ENCODE data around the gene MBNL1.
A peak's percentile ranks its signal among the peaks of the same experiment; 100 is the strongest.
"Not testable (repeated sequence)": the region's sequence is repeated elsewhere in the genome, so short reads cannot be mapped to it uniquely, and the experiment has no call there.

Gene MBNL1

DNA sequence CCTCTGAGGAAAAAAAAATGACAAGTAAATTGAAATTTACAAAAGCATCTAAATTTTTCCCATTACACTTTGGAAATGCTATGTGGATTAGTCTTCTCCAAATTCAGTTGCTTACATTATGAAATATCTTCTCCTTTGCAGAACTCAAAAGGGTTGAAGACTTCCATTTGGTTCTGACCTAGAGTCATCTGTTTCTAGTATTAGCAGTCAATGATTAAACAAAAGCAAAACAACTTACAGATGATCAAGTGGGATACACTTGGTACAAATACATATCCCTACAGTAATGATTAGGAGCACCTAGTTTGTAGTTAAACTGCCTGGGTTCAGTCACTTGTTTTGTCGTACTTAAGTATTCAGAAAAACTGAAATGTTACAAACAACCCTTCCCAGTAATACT is 136.2 kb downstream of the MBNL1 start:
- DNase-seq, result no peak

DNA sequence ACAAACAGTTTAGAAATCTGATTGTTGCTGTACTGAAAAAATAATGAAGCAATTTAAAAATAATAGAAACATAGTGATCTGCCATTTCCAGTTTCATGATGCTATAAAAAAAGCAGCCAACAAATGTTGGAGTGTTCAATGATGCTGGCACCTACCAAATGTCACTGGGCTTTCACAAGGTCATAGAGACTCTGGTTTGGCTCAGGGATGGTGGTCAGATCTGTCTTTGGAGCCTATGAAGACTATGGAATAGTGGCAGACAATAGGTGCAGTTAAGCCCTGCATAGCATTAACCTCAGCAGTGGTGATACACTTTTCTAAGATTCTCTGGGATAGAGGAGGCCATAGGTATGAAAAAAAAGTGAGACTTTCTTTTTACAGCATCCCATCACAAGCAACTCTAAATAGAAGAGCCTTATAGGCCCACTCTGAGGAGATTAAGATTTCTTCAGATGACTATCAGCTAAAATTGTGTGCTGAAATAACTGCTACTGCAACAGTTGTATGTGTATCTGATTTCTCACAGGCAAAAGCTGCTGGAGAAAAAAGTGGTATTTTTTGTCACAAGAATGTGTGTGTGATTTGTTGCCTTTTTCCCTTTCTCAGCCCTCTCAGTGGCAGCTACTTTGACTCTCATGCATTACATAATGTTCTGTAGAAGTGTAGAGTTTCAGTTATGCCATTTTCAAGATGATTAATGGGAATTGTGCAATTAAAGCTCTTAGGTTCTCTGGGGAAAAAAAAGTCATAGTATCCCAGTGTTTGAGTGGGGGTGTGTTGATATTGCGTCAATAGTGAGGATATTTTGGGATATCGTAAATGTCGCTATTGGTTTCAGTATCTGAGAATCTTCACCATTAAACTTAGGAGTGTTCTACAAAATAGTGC is 137.4 kb downstream of the MBNL1 start:
- peak in 1 of 14 donors; percentile 34 for DNase-seq

DNA sequence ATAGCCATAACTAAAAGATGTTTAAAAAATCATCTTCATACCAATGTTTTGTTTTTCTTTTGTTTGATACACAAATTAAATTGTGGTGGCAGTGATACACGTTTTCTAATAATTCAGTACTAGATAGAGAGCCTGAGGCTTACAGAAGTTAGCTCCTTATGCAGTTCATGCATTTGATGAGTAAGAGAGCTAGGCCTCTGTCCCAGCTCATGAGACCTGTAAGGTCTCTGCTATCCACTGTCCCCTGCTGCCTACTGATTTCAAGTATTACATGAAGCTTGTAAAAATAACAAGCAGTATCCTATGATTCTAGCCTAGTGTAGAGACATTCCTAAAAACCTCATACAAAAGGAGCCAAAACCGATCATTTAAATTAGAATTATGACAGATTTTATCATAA is 144.5 kb downstream of the MBNL1 start:
- no peak for DNase-seq

DNA sequence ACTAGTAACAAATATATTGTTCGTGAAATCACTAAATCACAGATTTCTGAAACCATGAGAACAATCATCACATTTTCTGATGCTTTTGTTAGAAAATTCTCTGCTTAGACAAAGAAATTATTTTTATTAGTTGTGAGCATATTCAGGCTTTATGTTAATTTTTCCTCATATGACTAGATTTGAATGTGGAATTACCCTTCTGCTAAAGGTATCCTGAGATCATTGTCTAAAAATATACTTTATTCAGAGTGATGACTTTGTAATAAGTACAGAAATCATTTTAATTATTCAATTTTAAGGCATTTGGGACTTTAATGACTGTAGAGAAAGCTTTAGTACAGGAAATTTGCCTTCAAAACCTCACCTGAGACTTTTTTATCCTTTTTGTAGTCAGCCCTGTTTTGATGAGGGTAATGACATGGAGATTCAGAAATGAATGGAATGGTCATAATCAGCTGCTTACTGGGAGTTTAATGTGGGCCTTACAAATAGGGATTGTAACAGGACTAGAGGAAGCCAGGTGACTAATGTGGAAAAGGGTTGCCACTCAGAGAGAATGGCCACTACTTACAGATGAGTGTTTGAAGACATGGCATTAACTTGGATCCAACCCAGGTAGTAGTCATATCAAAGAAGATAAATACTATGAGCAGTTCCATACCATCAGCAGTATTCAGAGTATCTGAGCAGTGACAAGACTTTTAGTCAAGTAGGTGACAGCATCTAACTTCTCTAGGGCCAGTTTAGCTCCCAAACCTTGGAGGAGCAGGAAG is 148.3 kb downstream of the MBNL1 start:
- no peak for DNase-seq

DNA sequence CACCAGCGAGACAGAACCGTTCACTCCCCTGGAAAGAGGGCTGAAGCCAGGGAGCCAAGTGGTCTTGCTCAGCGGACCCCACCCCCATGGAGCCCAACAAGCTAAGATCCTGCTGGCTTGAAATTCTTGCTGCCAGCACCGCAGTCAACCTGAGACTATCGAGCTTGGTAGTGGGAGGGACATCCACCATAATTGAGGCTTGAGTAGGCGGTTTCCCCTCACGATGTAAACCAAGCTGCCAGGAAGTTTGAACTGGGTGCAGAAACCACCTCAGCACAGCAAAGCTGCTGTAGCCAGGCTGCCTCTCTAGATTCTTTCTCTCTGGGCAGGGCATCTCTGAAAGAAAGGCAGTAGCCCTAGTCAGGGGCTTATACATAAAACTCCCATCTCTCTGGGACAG is 151.0 kb downstream of the MBNL1 start:
- DNase-seq, result no peak

DNA sequence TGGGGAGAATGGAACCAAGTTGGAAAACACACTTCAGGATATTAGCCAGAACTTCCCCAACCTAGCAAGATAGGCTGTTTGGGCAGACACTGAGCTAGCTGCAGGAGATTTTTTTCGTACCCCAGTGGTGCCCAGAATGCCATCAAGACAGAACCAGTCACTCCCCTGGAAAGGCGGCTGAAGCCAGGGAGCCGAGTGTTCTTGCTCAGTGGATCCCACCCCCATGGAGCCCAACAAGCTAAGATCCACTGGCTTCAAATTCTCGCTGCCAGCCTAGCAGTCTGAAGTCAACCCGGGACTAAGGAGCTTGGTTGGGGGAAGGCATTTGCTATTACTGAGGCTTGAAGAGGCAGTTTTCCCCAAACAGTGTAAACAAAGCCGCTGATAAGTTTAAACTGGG is 152.4 kb downstream of the MBNL1 start:
- no peak for DNase-seq

DNA sequence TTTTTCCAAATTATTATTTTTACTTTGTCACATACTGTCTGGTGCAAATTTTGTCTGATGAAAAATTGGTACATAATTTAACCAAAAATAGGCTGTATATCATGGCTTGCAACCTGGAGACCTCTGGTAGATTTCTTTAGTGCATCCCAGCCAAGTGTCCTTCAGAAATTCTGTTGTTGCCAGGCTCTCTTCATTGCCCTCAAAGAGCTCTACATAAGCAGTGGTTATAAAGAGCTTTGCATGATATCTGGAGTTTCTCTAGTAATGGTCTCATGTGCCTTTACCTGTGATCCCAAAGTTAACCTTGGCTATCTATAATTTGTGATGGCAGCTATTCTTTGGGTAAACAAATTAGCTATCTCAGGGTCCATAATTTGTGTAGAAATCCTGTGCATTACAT is 157.7 kb downstream of the MBNL1 start:
- no peak for DNase-seq

DNA sequence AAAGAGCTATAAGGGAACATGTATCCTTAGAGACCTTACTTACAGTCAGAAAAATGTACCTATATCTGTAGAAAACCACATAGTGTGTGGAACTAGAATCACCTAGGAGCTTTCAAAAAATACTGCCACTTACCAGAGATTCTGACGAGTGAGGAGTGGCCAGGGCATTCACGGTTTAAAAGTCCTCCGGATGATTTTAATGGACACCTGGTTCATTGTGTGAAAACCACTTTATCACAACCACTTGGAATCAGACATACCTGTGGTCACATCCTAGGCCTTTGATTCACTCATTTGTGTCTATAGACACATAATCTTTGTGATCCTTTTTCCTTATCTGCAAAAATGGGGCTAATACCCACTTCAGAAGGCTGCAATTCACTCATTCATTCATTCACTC is 159.8 kb downstream of the MBNL1 start:
- no peak for DNase-seq

DNA sequence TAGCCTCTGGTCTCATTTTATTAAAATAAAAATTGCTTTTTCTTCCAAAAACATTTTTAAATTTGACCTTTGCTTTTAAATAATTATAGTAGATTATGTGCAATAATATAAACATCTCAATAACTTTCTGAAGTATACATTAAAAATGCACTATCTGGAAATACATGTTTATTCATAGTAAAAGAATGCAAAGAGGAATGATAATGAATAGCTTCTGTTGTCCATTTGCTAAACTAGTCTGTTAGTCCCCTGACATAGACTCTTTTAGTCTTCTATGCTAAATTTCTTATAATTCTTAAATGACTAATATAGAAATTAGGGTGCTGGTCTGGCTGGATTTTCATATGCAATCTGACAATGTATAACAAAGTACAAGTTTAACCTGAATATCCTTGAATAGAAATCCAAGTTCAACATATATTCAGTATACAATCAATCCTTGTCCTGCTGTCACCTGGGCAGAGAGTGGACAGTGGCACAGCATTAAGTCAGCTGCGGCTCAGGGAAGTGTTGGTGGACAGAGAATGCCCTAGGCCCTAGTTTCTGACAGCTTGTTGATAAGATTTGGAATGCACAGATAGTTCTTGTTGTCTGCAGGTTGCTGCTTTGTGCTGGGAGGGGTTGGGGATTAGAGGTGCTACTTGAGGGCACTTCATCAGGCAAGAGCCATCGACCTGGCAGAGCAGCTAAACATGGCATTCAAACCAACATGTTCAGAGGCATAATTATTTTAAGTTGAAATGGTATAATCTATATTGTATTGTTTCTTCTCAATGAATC is 161.7 kb downstream of the MBNL1 start:
- peak in 1 of 14 donors; percentile 8 for DNase-seq

DNA sequence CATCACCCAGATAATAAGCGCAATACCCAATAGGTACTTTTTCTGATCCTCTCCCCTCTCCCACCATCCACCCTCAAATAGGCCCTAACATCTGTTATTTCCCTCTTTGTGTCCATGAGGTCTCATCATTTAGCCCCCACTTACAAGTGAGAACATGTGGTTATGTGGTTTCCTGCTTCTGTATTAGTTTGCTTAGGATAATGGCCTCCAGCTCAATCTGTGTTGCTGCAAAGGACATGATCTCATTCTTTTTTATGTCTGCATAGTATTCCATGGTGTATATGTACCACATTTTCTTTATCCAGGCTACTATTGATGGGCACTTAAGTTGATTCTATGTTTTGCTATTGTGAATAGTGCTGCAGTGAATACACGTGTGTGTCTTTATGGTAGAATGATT is 165.4 kb downstream of the MBNL1 start:
- DNase-seq, result no peak

DNA sequence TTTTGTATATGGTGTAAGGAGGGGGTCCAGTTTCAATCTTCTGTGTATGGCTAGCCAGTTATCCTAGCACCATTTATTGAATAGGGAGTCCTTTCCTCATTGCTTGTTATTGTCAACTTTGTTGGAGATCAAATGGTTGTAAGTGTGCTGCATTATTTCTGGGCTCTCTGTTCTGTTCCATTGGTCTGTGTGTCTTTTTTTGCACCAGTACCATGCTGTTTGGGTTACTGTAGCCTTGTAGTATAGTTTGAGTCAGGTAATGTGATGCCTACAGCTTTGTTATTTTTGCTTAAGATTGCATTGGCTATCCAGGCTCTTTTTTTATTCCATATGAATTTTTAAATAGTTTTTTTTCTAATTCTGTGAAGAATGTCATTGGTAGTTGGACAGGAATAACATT is 166.5 kb downstream of the MBNL1 start:
- DNase-seq, result not testable (repeated sequence)

DNA sequence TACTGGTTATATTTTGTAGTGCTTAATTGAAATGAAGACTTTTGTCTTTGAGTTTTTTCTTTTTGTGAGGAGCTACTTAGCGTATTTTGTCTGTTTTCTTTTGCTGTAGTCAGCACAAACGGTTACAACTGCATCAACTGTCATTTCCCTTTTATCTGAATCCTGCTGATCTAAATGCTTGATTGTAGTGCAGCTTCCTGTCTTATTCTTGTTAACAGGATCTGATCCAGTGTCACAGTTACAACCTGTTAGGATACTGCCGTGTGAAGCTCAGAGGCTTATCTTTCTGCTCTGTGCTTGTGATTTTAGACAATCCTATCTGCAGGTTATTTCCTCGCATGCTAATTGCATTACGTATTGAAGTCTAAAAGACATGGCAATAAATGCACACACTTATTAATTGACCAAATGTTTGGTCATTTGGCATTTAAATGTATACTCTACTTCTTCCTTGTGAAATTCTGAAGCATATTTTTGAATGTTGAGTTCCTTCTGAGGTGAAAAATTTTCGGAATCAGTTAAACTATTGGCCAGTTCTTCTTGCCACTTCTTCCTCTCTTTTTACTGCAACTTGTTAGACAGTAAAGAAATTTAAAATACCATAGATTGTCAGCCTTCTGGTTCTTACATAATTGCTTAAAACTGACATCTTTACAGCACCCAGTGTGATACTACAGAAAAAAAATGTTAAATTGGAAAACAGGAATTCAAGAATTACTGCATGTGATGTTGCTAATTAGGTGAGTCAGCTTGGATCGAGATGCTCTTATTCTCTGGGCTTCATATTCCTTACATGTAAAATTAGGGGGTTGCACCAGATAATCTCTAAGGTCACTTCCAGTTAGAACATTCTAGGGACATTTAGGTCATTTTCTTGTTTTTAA is 168.2 kb downstream of the MBNL1 start:
- DNase-seq, result peak in 1 of 14 donors; percentile 19

DNA sequence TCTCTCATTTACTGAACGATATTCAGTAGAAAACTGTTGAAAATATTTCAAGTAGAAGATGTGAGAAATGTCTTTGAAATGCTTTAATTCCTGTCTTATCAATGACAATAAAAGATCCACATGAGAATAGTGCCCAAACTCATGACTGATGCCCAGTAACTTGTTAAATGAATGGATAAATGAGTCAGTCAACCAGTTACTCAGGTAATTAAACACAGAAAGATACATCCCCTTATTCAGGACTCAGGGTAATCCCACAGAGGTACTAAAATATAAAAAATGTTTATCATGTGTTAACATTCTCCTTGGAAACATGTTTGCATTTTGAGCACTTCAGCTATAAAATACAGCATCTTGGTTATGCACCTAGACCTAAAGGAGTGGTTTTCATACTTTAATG is 169.5 kb downstream of the MBNL1 start:
- DNase-seq, result no peak

DNA sequence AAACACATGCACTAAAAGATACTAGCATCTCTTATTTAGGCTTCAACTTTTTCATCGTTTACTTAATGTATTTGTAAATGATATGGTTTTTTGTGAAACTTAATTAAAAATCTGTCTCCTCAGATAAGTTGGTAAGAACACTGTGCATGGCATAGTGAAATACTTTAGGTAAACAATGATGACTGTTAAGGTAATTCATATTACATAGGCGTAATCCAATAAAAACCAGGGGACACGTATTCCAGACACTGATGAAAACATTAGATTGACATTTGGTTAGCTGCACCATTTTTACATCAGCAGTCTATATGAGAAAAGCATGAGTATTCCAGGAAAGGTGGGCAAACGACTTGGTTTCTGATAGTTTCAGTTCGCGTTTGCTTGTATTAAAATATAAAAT is 170.0 kb downstream of the MBNL1 start:
- DNase-seq, result no peak

DNA sequence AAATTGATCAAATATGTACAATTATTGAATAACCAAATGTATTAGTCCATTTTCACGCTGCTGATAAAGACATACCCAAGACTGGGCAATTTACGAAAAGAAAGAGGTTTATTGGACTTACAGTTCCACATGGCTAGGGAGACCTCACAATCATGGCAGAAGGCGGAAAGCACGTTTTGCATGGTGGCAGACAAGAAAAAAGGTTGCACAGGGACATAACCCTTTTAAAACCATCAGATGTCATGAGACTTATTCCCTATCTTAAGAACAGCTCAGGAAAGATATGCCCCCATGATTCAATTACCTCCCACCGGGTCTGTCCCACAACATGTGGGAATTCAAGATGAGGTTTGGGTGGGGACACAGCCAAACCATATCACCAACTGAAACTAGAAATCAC is 171.5 kb downstream of the MBNL1 start:
- not testable (repeated sequence) for DNase-seq

DNA sequence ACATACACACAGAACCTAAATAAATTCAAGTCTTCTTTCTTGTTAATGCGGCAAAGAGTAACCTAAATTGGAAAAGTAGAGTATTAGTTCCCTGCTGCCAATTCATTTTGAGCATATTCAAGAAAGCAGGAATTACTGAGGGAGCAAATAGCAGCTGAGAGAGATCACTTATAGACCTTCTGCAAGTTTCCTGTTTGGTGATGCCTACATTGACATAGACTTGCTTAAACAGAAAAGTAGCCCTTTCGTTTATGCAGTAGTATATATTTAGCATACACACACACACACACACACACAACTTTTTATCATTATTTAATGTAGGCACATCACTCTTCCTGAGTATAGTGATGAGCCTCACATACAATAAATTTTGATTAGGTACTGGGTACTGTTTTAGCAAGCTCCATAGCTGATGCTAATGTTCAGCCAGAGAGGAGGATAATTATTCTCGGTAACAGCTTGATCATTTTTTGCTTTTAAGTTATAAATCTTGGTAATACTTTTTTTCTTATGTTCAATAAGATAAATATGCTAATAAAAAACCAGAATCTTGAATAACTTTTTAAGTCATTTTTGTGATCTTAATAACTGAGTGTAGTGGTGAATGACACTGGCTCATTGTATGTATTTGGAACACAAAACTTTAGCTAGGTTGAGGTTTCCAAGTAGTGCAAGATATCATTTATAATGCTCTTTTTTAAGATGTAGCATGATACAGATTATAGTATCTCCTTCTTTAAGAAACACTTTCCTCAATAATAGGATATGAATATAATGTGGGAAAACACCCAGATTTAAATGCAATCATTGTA is 174.7 kb downstream of the MBNL1 start:
- no peak for DNase-seq

DNA sequence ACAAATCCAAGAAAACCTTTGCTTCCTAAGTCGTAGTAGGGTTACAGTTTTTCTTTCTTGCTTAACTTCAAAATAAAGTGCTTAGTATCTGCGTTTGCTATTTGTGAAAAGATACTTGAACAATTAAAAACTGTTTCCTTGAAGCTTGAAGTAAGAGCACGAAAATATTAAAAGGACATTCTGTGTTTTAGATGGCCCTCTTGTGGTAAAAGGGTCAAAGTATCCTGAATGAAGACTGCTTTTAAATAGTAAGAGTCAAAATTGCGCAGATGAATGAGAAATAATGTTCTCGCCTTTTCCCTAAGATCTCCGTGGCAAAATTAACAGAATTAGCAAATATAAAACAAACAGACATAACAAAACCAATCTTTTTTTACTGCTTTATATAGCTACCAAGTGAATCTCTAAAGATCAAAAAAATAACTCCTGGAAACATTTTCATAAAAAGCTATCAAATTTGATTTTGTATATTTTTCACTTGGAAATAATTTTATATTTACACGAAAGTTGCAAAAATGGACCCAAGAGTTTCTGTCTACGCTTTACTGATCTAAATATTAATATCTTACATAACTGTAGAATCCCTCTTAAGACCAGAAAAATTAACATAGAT is 175.4 kb downstream of the MBNL1 start:
- DNase-seq, result peak in 1 of 14 donors; percentile 34

DNA sequence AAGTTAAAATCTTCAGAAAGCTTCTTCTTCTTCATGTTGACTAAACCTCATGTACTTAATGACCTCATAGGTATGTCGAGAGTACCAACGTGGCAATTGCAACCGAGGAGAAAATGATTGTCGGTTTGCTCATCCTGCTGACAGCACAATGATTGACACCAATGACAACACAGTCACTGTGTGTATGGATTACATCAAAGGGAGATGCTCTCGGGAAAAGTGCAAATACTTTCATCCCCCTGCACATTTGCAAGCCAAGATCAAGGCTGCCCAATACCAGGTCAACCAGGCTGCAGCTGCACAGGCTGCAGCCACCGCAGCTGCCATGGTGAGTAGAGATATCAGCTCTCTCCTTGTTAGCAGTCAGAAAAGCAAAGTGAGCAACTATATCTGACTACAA is 176.5 kb downstream of the MBNL1 start:
- DNase-seq, result no peak

DNA sequence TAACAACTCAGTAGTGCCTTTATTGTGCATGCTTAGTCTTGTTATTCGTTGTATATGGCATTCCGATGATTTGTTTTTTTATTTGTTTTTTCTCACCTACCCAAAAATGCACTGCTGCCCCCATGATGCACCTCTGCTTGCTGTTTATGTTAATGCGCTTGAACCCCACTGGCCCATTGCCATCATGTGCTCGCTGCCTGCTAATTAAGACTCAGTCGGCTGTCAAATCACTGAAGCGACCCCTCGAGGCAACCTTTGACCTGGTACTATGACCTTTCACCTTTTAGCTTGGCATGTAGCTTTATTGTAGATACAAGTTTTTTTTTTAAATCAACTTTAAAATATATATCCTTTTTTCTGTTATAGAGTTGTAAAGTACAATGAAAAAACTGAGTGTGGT is 177.8 kb downstream of the MBNL1 start:
- no peak for DNase-seq

DNA sequence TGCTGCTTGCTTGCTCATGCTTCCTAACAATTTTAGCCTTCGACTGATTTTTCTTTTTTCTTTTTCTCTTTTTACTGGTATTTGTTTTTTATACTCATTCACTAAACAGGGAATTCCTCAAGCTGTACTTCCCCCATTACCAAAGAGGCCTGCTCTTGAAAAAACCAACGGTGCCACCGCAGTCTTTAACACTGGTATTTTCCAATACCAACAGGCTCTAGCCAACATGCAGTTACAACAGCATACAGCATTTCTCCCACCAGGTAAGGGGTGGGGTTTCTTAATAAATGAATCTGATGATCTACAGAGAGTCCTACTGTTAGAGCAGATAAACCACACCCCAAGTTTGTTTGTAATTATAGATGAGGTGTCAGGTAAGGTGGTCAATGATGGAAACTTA is 178.8 kb downstream of the MBNL1 start:
- DNase-seq, result no peak

DNA sequence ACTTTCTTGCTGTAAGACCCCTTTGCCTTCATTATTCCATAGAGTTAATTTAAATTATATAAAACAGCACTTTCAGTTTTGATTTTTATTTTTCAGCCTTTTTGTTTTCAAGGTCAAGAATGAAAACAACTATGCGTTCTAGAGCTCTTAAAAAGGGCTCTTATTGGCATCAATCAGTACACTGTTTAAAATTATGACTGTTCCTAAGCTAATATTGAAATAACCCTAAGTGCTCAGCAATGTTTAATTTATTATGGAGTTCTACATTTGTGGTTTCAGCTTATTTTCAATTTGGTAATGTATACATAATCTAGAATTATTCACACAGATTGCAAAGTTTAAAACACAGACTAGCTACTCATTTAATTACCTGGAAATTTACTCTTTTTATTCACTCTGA is 179.4 kb downstream of the MBNL1 start:
- DNase-seq, result no peak
